Measurements from ENCODE around the gene ZNF827. TPM values are rescaled to one million over a fixed set of nuclear protein-coding genes. Genes with fewer than 3 reads are reported as not detected.
A peak's percentile ranks its signal among the peaks of the same experiment; 100 is the strongest.

The ZNF827 gene
- total RNA-seq, 1 donor from 2014 or later = 19.5 TPM

DNA sequence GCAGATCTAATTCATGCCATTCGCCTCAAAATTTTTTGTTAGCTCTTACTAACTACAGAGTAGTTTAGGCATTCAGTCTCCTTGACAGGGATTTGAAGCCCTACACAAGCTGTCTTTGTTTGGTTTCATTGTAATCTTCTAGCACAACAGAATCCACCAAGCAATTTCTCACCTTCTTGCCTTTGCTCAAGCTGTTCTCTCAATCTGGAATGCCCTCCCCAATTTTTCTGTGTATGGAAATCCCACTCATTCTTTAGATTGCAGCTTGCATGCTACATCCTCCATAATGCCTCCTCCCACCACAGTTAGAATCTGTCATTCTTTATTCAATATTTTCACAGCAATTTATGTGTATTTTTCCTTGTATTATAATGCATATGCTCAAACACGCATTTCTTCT lies 195.0 kb downstream of the ZNF827 start:
- Histone ChIP-seq H3K27me3 (no peaks in the 10 kb centered on the region), H3K4me1 (no peaks in the 10 kb centered on the region), H3K27ac (no peak overlapping the region), H3K36me3 (no peaks in the 10 kb centered on the region), H3K4me3 (no peak overlapping the region), H3K9me3 (peaks cover 0 to 3% of the 10 kb centered on the region in 2 donors)
- no peak for DNase-seq (ENCODE audit: low spot score in 2 of 2)
- intact Hi-C loops (cut with DNase I) = no loop called here
- TF ChIP-seq, protein P1, sequence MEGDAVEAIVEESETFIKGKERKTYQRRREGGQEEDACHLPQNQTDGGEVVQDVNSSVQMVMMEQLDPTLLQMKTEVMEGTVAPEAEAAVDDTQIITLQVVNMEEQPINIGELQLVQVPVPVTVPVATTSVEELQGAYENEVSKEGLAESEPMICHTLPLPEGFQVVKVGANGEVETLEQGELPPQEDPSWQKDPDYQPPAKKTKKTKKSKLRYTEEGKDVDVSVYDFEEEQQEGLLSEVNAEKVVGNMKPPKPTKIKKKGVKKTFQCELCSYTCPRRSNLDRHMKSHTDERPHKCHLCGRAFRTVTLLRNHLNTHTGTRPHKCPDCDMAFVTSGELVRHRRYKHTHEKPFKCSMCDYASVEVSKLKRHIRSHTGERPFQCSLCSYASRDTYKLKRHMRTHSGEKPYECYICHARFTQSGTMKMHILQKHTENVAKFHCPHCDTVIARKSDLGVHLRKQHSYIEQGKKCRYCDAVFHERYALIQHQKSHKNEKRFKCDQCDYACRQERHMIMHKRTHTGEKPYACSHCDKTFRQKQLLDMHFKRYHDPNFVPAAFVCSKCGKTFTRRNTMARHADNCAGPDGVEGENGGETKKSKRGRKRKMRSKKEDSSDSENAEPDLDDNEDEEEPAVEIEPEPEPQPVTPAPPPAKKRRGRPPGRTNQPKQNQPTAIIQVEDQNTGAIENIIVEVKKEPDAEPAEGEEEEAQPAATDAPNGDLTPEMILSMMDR (IDR thresholded peaks at IDR 0.05) = no peak

DNA sequence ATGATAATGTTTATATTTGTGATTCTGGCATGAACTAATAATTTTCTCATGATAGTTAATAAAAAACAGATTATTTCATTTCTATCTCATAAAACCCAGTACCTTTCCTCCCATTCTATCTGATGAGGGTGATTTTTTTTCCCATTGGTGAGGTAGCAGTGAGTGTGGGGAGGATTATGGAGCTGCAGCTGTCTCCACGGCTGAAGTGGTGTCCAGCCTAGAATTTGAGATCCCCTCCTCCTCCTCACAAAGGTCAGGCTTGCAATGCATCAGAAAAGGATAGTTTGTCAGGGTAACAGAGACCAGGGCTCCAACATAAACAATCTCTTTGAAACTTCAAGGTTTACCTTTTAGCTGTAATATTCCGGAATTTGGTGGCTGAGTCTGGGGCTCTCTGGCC lies 197.8 kb downstream of the ZNF827 start:
- H3K4me1 ChIP-seq = peaks cover 5 to 13% of the 10 kb centered on the region in 2 donors
- H3K27me3 ChIP-seq = no peaks in the 10 kb centered on the region
- TF ChIP-seq, protein P1 (IDR thresholded peaks at IDR 0.05) = no peak
- H3K9me3 ChIP-seq = no peaks in the 10 kb centered on the region
- H3K36me3 ChIP-seq = no peaks in the 10 kb centered on the region
- no peak for DNase-seq (ENCODE audit: low spot score in 2 of 2)
- H3K27ac ChIP-seq = no peak overlapping the region
- intact Hi-C loops (cut with DNase I) = no loop called here
- no peak overlapping the region for H3K4me3 ChIP-seq

DNA sequence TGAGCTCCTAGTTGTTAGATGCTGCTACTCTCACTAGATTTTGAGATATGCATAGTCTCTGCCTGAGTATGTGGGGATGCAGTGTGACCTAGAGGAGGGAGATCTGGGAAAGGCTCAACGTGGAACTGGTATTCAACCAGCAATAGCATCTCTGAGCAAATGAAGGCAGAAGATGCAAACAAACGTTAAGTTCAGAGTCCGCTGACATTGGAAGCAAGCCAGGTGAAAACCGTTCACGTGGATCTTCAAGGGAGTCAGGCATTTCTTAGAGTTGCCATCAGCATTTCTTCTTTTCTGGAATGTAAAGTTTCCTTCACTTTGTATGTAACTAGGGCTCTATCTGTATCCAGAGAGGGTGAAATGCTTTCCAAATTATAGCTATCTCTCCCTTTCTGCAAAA lies 198.8 kb downstream of the ZNF827 start:
- H3K4me1 ChIP-seq = peaks cover 8 to 22% of the 10 kb centered on the region in 2 donors
- H3K9me3 ChIP-seq = no peaks in the 10 kb centered on the region
- DNase-seq (ENCODE audit: low spot score in 2 of 2) = no peak
- intact Hi-C loops (cut with DNase I) = no loop called here
- H3K4me3 ChIP-seq = no peak overlapping the region
- TF ChIP-seq, protein P1 (IDR thresholded peaks at IDR 0.05) = no peak
- H3K27me3 ChIP-seq = no peaks in the 10 kb centered on the region
- no peaks in the 10 kb centered on the region for H3K36me3 ChIP-seq
- H3K27ac ChIP-seq = no peak overlapping the region

DNA sequence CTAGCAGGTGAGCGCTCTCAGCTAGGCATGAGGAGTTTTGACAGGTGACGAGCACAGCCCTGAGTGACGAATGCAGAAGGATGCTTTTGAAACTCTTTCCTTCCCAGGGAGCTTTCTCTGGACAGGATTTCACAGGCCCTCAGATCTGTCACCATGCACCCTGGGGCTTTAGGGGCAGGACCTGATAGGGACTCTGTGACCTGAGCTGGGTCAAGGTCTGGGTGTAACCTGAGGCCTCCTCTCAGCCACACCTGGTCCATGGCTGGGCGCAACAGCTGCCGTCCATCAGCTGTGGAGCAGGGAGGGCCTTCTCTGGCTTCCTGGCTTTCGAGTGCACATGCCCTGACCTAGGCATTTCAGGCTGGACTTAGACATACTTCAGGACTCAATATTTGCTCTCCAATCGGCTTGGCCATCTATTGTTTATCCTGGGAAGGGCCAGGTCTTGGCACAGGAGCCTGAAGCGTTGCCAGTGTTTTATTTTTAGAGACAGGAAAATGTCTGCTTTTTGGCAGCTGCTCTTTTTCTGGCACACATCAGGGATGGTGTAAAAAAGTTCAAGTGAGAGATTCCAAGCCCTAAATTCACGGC lies 202.3 kb downstream of the ZNF827 start:
- no peaks in the 10 kb centered on the region for H3K27me3 ChIP-seq

DNA sequence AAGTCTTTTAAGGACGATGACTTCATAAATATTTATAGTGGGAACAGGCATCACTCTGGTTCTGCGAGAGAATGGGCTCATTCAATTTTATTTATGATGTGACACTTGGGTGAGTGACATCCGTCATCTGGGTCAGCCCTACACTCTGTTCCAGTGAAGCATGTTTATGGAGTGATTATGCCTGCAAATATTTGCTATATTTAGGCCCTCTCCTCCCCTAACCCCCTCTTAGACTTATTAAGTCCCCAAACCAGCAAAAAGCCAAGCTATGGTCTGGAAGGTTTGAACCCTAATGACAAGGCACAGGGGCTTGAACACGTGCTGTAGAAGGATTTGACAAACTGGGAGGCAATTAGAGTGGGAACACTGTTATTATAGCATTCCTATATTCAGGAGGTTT lies 202.8 kb downstream of the ZNF827 start:
- intact Hi-C loops (cut with DNase I) = loop anchor here (2.0 kb wide), 6 partner anchors 69 to 1367 kb away; partner anchors contain the start of genes MMAA and OTUD4
- TF ChIP-seq, protein P1 (IDR thresholded peaks at IDR 0.05) = no peak
- Histone ChIP-seq H3K27ac (peak overlapping the region; percentile 99), H3K27me3 (no peaks in the 10 kb centered on the region), H3K4me3 (no peak overlapping the region), H3K36me3 (no peaks in the 10 kb centered on the region), H3K9me3 (no peaks in the 10 kb centered on the region), H3K4me1 (peaks cover 13 to 32% of the 10 kb centered on the region in 2 donors)
- DNase-seq (ENCODE audit: low spot score in 2 of 2) = no peak

More for the DNA sequence above, 202.3 kb downstream of the ZNF827 start:
- no peaks in the 10 kb centered on the region for H3K9me3 ChIP-seq
- peak overlapping the region; percentile 99 for H3K27ac ChIP-seq
- H3K36me3 ChIP-seq = no peaks in the 10 kb centered on the region
- H3K4me3 ChIP-seq = no peak overlapping the region
- TF ChIP-seq, protein P1 (IDR thresholded peaks at IDR 0.05) = no peak
- H3K4me1 ChIP-seq = peaks cover 13 to 32% of the 10 kb centered on the region in 2 donors
- intact Hi-C loops (cut with DNase I) = loop anchor here (2.0 kb wide), 3 partner anchors 118 to 1366 kb away; partner anchors contain the start of gene MMAA
- peak; percentile 27 to 92 for DNase-seq (ENCODE audit: low spot score in 2 of 2)

Data from ascending aorta (tissue), 2 donors.